Mammary epithelial cell (primary cell): ENCODE results near the gene CHRNG.

Experiments
- CTCF ChIP-seq, 2 donors: IDR thresholded peaks in 1 of 2; conservative IDR thresholded peaks in 1 of 2; 2 replicates each; pipeline ENCODE4 v1.5.1; 2011 to 2012; ENCODE audit warnings: inconsistent platforms in 2 of 2, low read length in 2 of 2, mild to moderate bottlenecking in 2 of 2, control low read depth in 1 of 2, low read depth in 1 of 2; ENCODE audit not compliant: insufficient read depth in 1 of 2; ENCODE audit errors: extremely low read depth in 1 of 2
- EZH2 ChIP-seq: IDR thresholded peaks from 2 replicates; pipeline ENCODE4 v1.6.1; 2012; ENCODE audit warnings: low read length, inconsistent platforms, borderline replicate concordance

GRCh38 chr2:232492236-232492848 lies 47.1 kb upstream of the CHRNG start:
- no peak for TF ChIP-seq CTCF (conservative IDR thresholded peaks at IDR 0.05 in 1 of 2, IDR thresholded peaks at IDR 0.05 in 1 of 2; ENCODE audit: extremely low read depth in 1 of 2, insufficient read depth in 1 of 2, low read depth in 1 of 2, low read length in 2 of 2)
- no peak for TF ChIP-seq EZH2
